Natural killer cell (primary cell): Measurements from ENCODE around the gene PTPRR. TPM values are rescaled to one million over a fixed set of nuclear protein-coding genes. Genes with fewer than 3 reads are reported as not detected.
"Not testable (repeated sequence)": the region's sequence is repeated elsewhere in the genome, so short reads cannot be mapped to it uniquely, and the experiment has no call there.

Experiments used
- ATAC-seq, 3 donors: fragments of 150-1000 bp in 2 of 3; fragments of 200-7000 bp in 1 of 3; cut with Tn5 transposase; 1 replicate in 1 of 3; 2 replicates in 2 of 3; pipeline ENCODE4 v1.10.0; 2021; ENCODE audit warnings: mild to moderate bottlenecking in 2 of 3, moderate library complexity in 2 of 3
- DNase-seq, 2 donors: peaks; one replicate each; pipeline versions ENCODE4 v3.0.0 to v3.0.0-alpha.2; 2013 to 2021; ENCODE audit warnings: mixed read lengths in 1 of 2
- H3K27ac ChIP-seq: one replicate; pipeline ENCODE4 v1.5.1; 2013; ENCODE audit warnings: mild to moderate bottlenecking, low read length
- H3K27me3 ChIP-seq: one replicate; pipeline ENCODE4 v1.6.1; 2013; ENCODE audit warnings: low read length; ENCODE audit not compliant: control insufficient read depth, insufficient read depth
- H3K36me3 ChIP-seq: one replicate; pipeline ENCODE4 v1.6.1; 2013; ENCODE audit warnings: low read length; ENCODE audit not compliant: control insufficient read depth, insufficient read depth
- H3K4me1 ChIP-seq: one replicate; pipeline ENCODE4 v1.6.1; 2013; ENCODE audit warnings: low read length; ENCODE audit not compliant: control insufficient read depth, insufficient read depth
- H3K4me3 ChIP-seq: one replicate; pipeline ENCODE4 v1.5.1; 2013; ENCODE audit warnings: low read length
- H3K9me3 ChIP-seq: one replicate; pipeline ENCODE4 v1.6.1; 2013; ENCODE audit warnings: low read length; ENCODE audit not compliant: control insufficient read depth, insufficient read depth
- H3K27ac Mint-ChIP-seq, 2 donors: one replicate each; pipeline ENCODE4 v1.8.0; 2022; ENCODE audit warnings: mild to moderate bottlenecking in 2 of 2, mixed read lengths in 2 of 2, moderate library complexity in 1 of 2
- H3K27me3 Mint-ChIP-seq, 2 donors: one replicate each; pipeline ENCODE4 v1.8.0; 2022; ENCODE audit warnings: low read depth in 2 of 2, mixed read lengths in 2 of 2
- H3K36me3 Mint-ChIP-seq: one replicate; pipeline ENCODE4 v1.8.0; 2022; ENCODE audit warnings: mixed read lengths
- H3K4me1 Mint-ChIP-seq, 2 donors: one replicate each; pipeline ENCODE4 v1.8.0; 2022; ENCODE audit warnings: mixed read lengths in 2 of 2
- H3K4me3 Mint-ChIP-seq: one replicate; pipeline ENCODE4 v1.8.0; 2022; ENCODE audit warnings: mild to moderate bottlenecking, moderate library complexity, mixed read lengths
- H3K9me3 Mint-ChIP-seq, 2 donors: one replicate each; pipeline ENCODE4 v1.8.0; 2022; ENCODE audit warnings: mixed read lengths in 2 of 2
- WGBS: methylation state at CpG from one replicate; pipeline ENCODE4 v1.1.7; 2013; ENCODE audit warnings: missing lambda C conversion rate; ENCODE audit not compliant: insufficient coverage; 5-methylcytosine and 5-hydroxymethylcytosine counted together
- intact Hi-C: fragments of 100-400 bp; cut with micrococcal nuclease; formaldehyde crosslinking; loops from one replicate; pipeline ENCODE4 v1.14.2; 2022
- total RNA-seq, 4 donors: library from RNA; stranded (reverse); fragments of 120-200 nt in 1 of 4; gene quantifications; one replicate each; pipeline versions ENCODE4 v1.2.3 to v1.2.4, GENCODE V29; 2013 to 2022
- TF ChIP-seq, protein P1 (sequence below): fragments of 200-600 bp; IDR thresholded peaks from one replicate; pipeline ENCODE4 v1.8.0; 2022; ENCODE audit warnings: antibody characterized with exemption

Gene PTPRR
- total RNA-seq, 3 donors from 2014 or later (not counting 1 experiment from before 2014, with no cell fraction given): 0.91 to 1.3 TPM; not detected in 1

DNA sequence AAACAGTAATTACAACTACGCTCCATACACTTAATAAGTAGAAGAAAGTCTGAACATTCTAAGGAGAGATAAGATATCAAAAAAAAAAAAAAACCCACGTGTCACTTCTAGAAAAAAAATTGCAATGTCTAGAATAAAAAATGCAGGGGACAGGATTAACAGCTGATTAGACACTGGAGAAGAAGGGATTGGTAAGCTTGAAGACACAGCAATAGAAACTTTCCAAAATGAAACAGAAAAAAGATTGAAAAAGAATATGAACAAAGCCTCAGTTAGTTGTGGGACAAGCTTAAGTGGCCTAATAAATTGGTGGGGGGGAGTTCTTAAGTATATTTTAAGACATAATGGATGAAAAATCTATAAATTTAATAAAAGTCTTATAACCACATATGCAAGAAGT is 105.5 kb downstream of the PTPRR start:
- H3K27ac Mint-ChIP-seq: no peak overlapping the region
- TF ChIP-seq, protein P1, sequence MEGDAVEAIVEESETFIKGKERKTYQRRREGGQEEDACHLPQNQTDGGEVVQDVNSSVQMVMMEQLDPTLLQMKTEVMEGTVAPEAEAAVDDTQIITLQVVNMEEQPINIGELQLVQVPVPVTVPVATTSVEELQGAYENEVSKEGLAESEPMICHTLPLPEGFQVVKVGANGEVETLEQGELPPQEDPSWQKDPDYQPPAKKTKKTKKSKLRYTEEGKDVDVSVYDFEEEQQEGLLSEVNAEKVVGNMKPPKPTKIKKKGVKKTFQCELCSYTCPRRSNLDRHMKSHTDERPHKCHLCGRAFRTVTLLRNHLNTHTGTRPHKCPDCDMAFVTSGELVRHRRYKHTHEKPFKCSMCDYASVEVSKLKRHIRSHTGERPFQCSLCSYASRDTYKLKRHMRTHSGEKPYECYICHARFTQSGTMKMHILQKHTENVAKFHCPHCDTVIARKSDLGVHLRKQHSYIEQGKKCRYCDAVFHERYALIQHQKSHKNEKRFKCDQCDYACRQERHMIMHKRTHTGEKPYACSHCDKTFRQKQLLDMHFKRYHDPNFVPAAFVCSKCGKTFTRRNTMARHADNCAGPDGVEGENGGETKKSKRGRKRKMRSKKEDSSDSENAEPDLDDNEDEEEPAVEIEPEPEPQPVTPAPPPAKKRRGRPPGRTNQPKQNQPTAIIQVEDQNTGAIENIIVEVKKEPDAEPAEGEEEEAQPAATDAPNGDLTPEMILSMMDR: no peak
- WGBS: no CpG with 5 or more reads among the region's 2 CpGs
- Histone ChIP-seq H3K4me1 (no peaks in the 10 kb centered on the region), H3K27me3 (no peaks in the 10 kb centered on the region), H3K27ac (no peak overlapping the region), H3K4me3 (no peak overlapping the region), H3K9me3 (no peaks in the 10 kb centered on the region), H3K36me3 (no peaks in the 10 kb centered on the region)
- H3K9me3 Mint-ChIP-seq: peaks cover 2 to 4% of the 10 kb centered on the region in 2 donors
- ATAC-seq (no peak), DNase-seq (no peak)
- no peaks in the 10 kb centered on the region for H3K4me1 Mint-ChIP-seq
- peaks cover 3 to 7% of the 10 kb centered on the region in 2 donors for H3K27me3 Mint-ChIP-seq
- no peak overlapping the region for H3K4me3 Mint-ChIP-seq
- intact Hi-C loops: no loop called here
- no peaks in the 10 kb centered on the region for H3K36me3 Mint-ChIP-seq

DNA sequence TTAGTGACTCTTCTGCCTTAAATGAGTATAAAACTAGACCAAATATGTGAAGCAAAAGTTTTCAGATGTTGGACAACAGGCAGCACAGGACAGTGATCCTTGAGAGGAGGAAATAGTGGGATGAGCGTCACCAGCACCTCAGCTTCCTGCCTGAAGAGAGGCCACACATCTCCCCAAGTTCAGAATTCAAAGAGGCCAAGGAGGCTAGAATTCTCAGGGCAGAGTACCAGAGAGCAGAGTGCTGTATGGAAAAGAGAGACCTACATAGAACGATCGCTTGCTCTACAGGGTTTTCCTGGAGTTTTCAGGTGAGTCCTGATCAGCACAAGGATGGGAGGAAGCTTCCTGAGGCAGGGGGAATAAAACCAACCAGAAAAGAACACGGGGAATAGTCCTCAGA is 107.0 kb downstream of the PTPRR start:
- no peaks in the 10 kb centered on the region for H3K27me3 ChIP-seq
- Mint-ChIP-seq H3K27ac (no peak overlapping the region), H3K4me3 (no peak overlapping the region), H3K4me1 (no peaks in the 10 kb centered on the region), H3K36me3 (no peaks in the 10 kb centered on the region), H3K9me3 (peaks cover 2 to 4% of the 10 kb centered on the region in 2 donors), H3K27me3 (peaks cover 3 to 7% of the 10 kb centered on the region in 2 donors)
- WGBS: 71% methylated on average over 4 of the region's 4 CpGs
- ATAC-seq (no peak), DNase-seq (no peak)
- no peak overlapping the region for H3K27ac ChIP-seq
- no peaks in the 10 kb centered on the region for H3K4me1 ChIP-seq
- intact Hi-C loops: no loop called here
- TF ChIP-seq, protein P1: no peak
- no peak overlapping the region for H3K4me3 ChIP-seq
- no peaks in the 10 kb centered on the region for H3K36me3 ChIP-seq
- H3K9me3 ChIP-seq: no peaks in the 10 kb centered on the region

DNA sequence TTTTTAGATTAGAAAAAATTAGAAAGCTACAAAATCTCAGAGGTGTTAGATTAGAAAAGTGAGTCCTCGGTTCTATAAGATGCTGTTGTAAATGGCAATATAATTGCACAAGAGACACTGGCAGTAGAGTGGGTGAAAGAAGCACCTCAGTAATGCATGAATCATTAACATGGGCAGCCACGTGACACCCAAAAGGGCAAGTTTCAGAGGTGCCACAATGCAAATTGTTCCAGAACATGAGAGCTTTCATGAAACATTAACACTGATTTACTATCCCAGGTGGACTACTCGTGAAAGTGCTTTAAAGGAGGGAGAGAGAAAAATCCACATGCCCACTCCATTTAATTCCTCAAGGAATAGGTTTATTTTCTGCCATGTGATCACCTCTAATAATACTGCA is 108.4 kb downstream of the PTPRR start:
- Histone ChIP-seq H3K4me1 (no peaks in the 10 kb centered on the region), H3K9me3 (no peaks in the 10 kb centered on the region), H3K27me3 (no peaks in the 10 kb centered on the region), H3K36me3 (no peaks in the 10 kb centered on the region), H3K27ac (no peak overlapping the region), H3K4me3 (no peak overlapping the region)
- Mint-ChIP-seq H3K4me1 (no peaks in the 10 kb centered on the region), H3K9me3 (peaks cover 4 to 7% of the 10 kb centered on the region in 2 donors), H3K27ac (no peak overlapping the region), H3K36me3 (no peaks in the 10 kb centered on the region), H3K4me3 (no peak overlapping the region), H3K27me3 (peaks cover 3 to 7% of the 10 kb centered on the region in 2 donors)
- DNase-seq: no peak
- TF ChIP-seq, protein P1: no peak
- no peak for ATAC-seq
- intact Hi-C loops: no loop called here
- 63% methylated on average over 3 of the region's 3 CpGs for WGBS

DNA sequence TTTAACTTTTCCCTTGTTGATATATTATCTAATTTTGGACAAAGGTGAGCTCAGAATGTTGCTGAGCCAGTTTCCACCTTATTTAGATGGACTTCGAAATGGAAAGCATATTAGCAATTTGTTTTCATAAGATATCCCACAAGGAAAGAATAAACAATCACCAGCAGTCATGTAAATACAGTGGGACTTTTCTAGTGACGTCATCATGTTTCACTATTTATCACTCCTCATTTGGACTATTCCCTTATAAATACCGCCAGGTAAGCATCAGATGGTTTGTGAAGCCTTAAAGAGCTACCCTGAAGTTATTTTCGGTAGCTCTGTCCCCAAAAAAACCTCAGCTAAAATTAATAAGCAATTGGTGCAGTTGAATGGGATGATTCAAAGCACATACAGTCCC is 110.7 kb downstream of the PTPRR start:
- H3K36me3 ChIP-seq: no peaks in the 10 kb centered on the region
- intact Hi-C loops: no loop called here
- no peaks in the 10 kb centered on the region for H3K27me3 ChIP-seq
- H3K27ac Mint-ChIP-seq: no peak overlapping the region
- no peaks in the 10 kb centered on the region for H3K36me3 Mint-ChIP-seq
- no peak for DNase-seq
- WGBS: 63% methylated on average over 3 of the region's 4 CpGs
- peaks cover 3 to 7% of the 10 kb centered on the region in 2 donors for H3K27me3 Mint-ChIP-seq
- TF ChIP-seq, protein P1: no peak
- H3K9me3 ChIP-seq: no peaks in the 10 kb centered on the region
- H3K9me3 Mint-ChIP-seq: peaks cover 4 to 5% of the 10 kb centered on the region in 2 donors
- H3K27ac ChIP-seq: no peak overlapping the region
- no peak overlapping the region for H3K4me3 ChIP-seq
- H3K4me3 Mint-ChIP-seq: no peak overlapping the region
- H3K4me1 ChIP-seq: no peaks in the 10 kb centered on the region
- ATAC-seq: no peak
- H3K4me1 Mint-ChIP-seq: no peaks in the 10 kb centered on the region

DNA sequence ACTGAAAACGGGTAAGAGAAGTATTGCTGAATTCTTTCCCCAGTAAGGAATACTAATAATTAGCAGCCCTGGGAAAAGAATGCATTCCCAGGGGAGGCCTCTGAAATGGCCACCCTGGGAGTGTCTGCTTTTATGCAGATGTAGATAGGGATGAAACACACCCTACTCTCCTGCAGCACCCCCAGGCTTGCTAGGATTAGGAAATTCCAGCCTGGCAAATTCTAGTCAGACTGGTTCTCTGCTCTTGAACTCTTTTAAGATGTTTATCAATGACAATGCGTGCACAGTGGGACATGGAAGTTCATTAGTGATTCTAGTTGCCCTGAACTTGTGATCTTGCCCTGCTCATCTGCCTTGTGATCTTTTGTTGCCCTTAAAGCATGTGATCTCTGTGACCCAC is 112.5 kb downstream of the PTPRR start:
- H3K27me3 Mint-ChIP-seq, H3K4me3 Mint-ChIP-seq, ATAC-seq, H3K4me1 Mint-ChIP-seq, H3K27ac Mint-ChIP-seq, H3K9me3 ChIP-seq, H3K9me3 Mint-ChIP-seq, H3K4me1 ChIP-seq, H3K27ac ChIP-seq, H3K36me3 Mint-ChIP-seq, H3K36me3 ChIP-seq, H3K4me3 ChIP-seq, H3K27me3 ChIP-seq, intact Hi-C loops, DNase-seq: not testable (repeated sequence)
- 95% methylated on average over 1 of the region's 2 CpGs for WGBS
